GM12878 (cell line): ENCODE results near the gene SPATA31C1. TPM values are rescaled to one million over a fixed set of nuclear protein-coding genes. Genes with fewer than 3 reads are reported as not detected.
"Not testable (repeated sequence)": the region's sequence is repeated elsewhere in the genome, so short reads cannot be mapped to it uniquely, and the experiment has no call there.

ENCODE experiments used
- ATAC-seq: fragments of 200-7000 bp; cut with Tn5 transposase; 3 replicates; pipeline ENCODE4 v1.9.1; 2020; ENCODE audit warnings: mild to moderate bottlenecking, moderate library complexity
- Bru-seq: library from RNA; stranded (reverse); fragments of 400-500 nt; gene quantifications from one replicate; lab custom pipeline; 2021; lab: Mats Ljungman, UMichigan
- BruChase-seq, 2 experiments: library from RNA; stranded (reverse); fragments of 400-500 nt; gene quantifications; one replicate each; lab custom pipeline; 2021; lab: Mats Ljungman, UMichigan
- BruUV-seq: library from RNA; stranded (reverse); fragments of 400-500 nt; replicated peaks from 2 replicates; lab custom pipeline; 2021; lab: Mats Ljungman, UMichigan
- CTCF ChIA-PET: fragments of 300-600 bp; sonication (Branson Sonifier 250); formaldehyde crosslinking; extraction: SDS; loops from one replicate; lab custom pipeline; 2021; ENCODE audit warnings: inconsistent platforms; lab: Yijun Ruan, JAX
- POLR2A ChIA-PET: fragments of 350-600 bp; formaldehyde crosslinking; extraction: SDS; loops from one replicate; lab custom pipeline; 2021; ENCODE audit warnings: inconsistent platforms; lab: Charles Lee
- RAD21 ChIA-PET: fragments of 300-600 bp; sonication (Branson Sonifier 250); formaldehyde crosslinking; loops from one replicate; lab custom pipeline; 2023; ENCODE audit warnings: antibody characterized with exemption; ENCODE audit not compliant: unreplicated experiment; lab: Charles Lee
- SMC1A ChIA-PET: fragments of 300-600 bp; sonication (Branson Sonifier 250); formaldehyde crosslinking; loops from one replicate; lab custom pipeline; 2023; ENCODE audit not compliant: unreplicated experiment, uncharacterized antibody; lab: Charles Lee
- DNase-seq: peaks from one replicate; pipeline ENCODE4 v3.0.0-alpha.2; 2011; ENCODE audit warnings: low read depth, low spot score
- FAIRE-seq: peaks from 3 replicates; lab custom pipeline; 2011; peaks lifted over from hg19 to GRCh38; lab: Jason Lieb, UNC
- H2AFZ ChIP-seq: 2 replicates; pipeline ENCODE4 v1.6.0; 2011; ENCODE audit warnings: low read depth, low read length, control low read depth; ENCODE audit not compliant: control insufficient read depth
- H3K27ac ChIP-seq: 2 replicates; pipeline ENCODE4 v1.5.1; 2011; ENCODE audit warnings: control low read depth; ENCODE audit not compliant: control insufficient read depth, insufficient read depth
- H3K27me3 ChIP-seq, 2 experiments: replicated peaks in 1 of 2; 2 replicates each; pipeline versions ENCODE4 v1.6.0 to v1.6.1; 2011; ENCODE audit warnings: low read length in 1 of 2; ENCODE audit not compliant: control insufficient read depth in 2 of 2, insufficient read depth in 2 of 2
- H3K36me3 ChIP-seq, 2 experiments: 2 replicates each; pipeline ENCODE4 v1.5.1; 2011; ENCODE audit warnings: low read length in 1 of 2; ENCODE audit not compliant: control insufficient read depth in 2 of 2, insufficient read depth in 2 of 2
- H3K4me1 ChIP-seq: 2 replicates; pipeline ENCODE4 v1.6.1; 2011; ENCODE audit warnings: mild to moderate bottlenecking, low read length, moderate library complexity, mixed read lengths; ENCODE audit not compliant: control insufficient read depth, insufficient read depth
- H3K4me2 ChIP-seq: 2 replicates; pipeline ENCODE4 v1.6.0; 2011; ENCODE audit warnings: control low read depth; ENCODE audit not compliant: control insufficient read depth, insufficient read depth
- H3K4me3 ChIP-seq: fragments of 200-600 bp; sonication (generic); 2 replicates; pipeline ENCODE4 v1.5.1; 2016
- H3K79me2 ChIP-seq: 2 replicates; pipeline ENCODE4 v1.6.0; 2011; ENCODE audit warnings: low read length; ENCODE audit not compliant: control insufficient read depth, insufficient read depth
- H3K9ac ChIP-seq: 2 replicates; pipeline ENCODE4 v1.8.0; 2011; ENCODE audit warnings: low read length, control low read depth, mixed read lengths; ENCODE audit not compliant: control insufficient read depth, insufficient read depth
- H3K9me3 ChIP-seq: replicated peaks from 3 replicates; pipeline ENCODE4 v1.5.1; 2011; ENCODE audit warnings: mild to moderate bottlenecking, low read length; ENCODE audit not compliant: control insufficient read depth, insufficient read depth
- H4K20me1 ChIP-seq: 2 replicates; pipeline ENCODE4 v1.6.0; 2011; ENCODE audit not compliant: control insufficient read depth, insufficient read depth
- CREB1 ChIP-seq: IDR thresholded peaks from 2 replicates; pipeline ENCODE4 v1.6.1; 2012; ENCODE audit warnings: low read depth, mild to moderate bottlenecking, inconsistent platforms
- EP300 ChIP-seq, 2 experiments: fragments of 150-350 bp in 1 of 2; IDR thresholded peaks; 2 replicates each; pipeline ENCODE4 v1.6.1; 2011 to 2012; ENCODE audit warnings: low read depth in 2 of 2, low read length in 2 of 2, borderline replicate concordance in 1 of 2, improper control_type of control experiment in 1 of 2, inconsistent platforms in 1 of 2; ENCODE audit not compliant: control insufficient read depth in 1 of 2
- IKZF1 ChIP-seq: fragments of 450-650 bp; conservative IDR thresholded peaks from 2 replicates; pipeline ENCODE4 v1.6.1; 2017; ENCODE audit warnings: antibody characterized with exemption, mild to moderate bottlenecking
- RAD21 ChIP-seq: IDR thresholded peaks from 2 replicates; pipeline ENCODE4 v1.6.1; 2011; ENCODE audit warnings: mild to moderate bottlenecking, low read depth, low read length, moderate library complexity; ENCODE audit not compliant: insufficient read depth
- WGBS: methylation state at CpG from one replicate; pipeline ENCODE4 v1.1.6; 2016; ENCODE audit warnings: low lambda C conversion rate; ENCODE audit not compliant: insufficient replicate concordance, insufficient coverage; ENCODE audit errors: missing lambda C conversion rate; 5-methylcytosine and 5-hydroxymethylcytosine counted together
- in situ Hi-C: fragments of 300-500 bp; cut with MboI; formaldehyde crosslinking; loops from 9 replicates; pipeline ENCODE4 v1.14.3; 2018; ENCODE audit warnings: mixed read lengths
- intact Hi-C: fragments of 100-400 bp; cut with micrococcal nuclease; formaldehyde crosslinking; loops from one replicate; pipeline ENCODE4 v1.14.2; 2022; ENCODE audit not compliant: unreplicated experiment
- long read RNA-seq, 2 experiments: library from polyadenylated mRNA; unstranded; transcript quantifications; one replicate each; pipeline ENCODE4 v2.0.0, GENCODE V29; 2019 to 2020
- polyA minus RNA-seq, 3 experiments: library from RNA; depleted of rRNA, polyadenylated mRNA; stranded (reverse); fragments of >200 nt; gene quantifications; 2 replicates each; pipeline ENCODE4 v1.2.3, GENCODE V29; 2011
- polyA plus RNA-seq, 11 experiments: library from polyadenylated mRNA; depleted of rRNA in 4 of 11; unstranded in 6 of 11; stranded (reverse) in 5 of 11; fragments of >200 nt; fragmentation: Nextera tagmentation in 4 of 11; fragmentation: Illumina TruSeq in 1 of 11; extraction: Ambion mirVana in 4 of 11; extraction: Trizol in 1 of 11; gene quantifications; 1 replicate in 1 of 11; 2 replicates in 10 of 11; pipeline versions ENCODE4 v1.2.1 to v1.2.3, GENCODE V29; 2011 to 2016; ENCODE audit warnings: inconsistent platforms in 2 of 11, missing spikeins in 2 of 11, low read depth in 1 of 11
- total RNA-seq, 4 experiments: library from RNA; depleted of rRNA in 3 of 4; stranded (reverse); fragments of >200 nt in 3 of 4; fragmentation: Illumina TruSeq in 1 of 4; extraction: Trizol in 1 of 4; gene quantifications; 2 replicates each; pipeline versions ENCODE4 v1.2.1 to v1.2.3, GENCODE V29; 2013 to 2021
- TF ChIP-seq, protein P1 (sequence below): fragments of 150-350 bp; IDR thresholded peaks from 2 replicates; pipeline ENCODE4 v1.6.1; 2016; ENCODE audit warnings: low read depth, low read length
- TF ChIP-seq, protein P2 (sequence below): IDR thresholded peaks from 2 replicates; pipeline ENCODE4 v1.6.1; 2012; ENCODE audit warnings: mild to moderate bottlenecking, low read depth, low read length

SPATA31C1 gene
- total RNA-seq (2013; cell fraction: nucleolus; rRNA removed): not detected in 2 replicates
- total RNA-seq (2014; rRNA removed) (not detected in 2 replicates), total RNA-seq (2014; rRNA removed; fragmentation: Illumina TruSeq; extraction: Trizol) (not detected in 2 replicates), total RNA-seq (2021) (not detected in 2 replicates), polyA plus RNA-seq (2011; rRNA removed) (not detected in 2 replicates), polyA plus RNA-seq (2014; fragmentation: Illumina TruSeq; extraction: Trizol) (not detected in 2 replicates), polyA plus RNA-seq (2014; fragmentation: Nextera tagmentation; extraction: Ambion mirVana) (not detected), polyA plus RNA-seq (2014; rRNA removed) (not detected in 2 replicates), polyA plus RNA-seq (2016; fragmentation: Nextera tagmentation; extraction: Ambion mirVana) (not detected), polyA minus RNA-seq (2011; rRNA and poly(A)+ RNA removed) (not detected in 2 replicates), Bru-seq, nascent RNA (not detected), BruChase-seq, experiment 1, labeled RNA remaining after a 6-hour chase (not detected), BruChase-seq, experiment 2, labeled RNA remaining after a 2-hour chase (not detected)
- polyA plus RNA-seq (2011; ENCODE audit: low read depth): not detected
- polyA plus RNA-seq (2011; cell fraction: cytosol; rRNA removed): not detected in 2 replicates
- not detected in 2 replicates for polyA plus RNA-seq (2011; cell fraction: nucleus; rRNA removed)
- not detected in 2 replicates for polyA plus RNA-seq (2012)
- not detected in 2 replicates for polyA minus RNA-seq (2011; cell fraction: cytosol; rRNA and poly(A)+ RNA removed)
- not detected in 2 replicates for polyA minus RNA-seq (2011; cell fraction: nucleus; rRNA and poly(A)+ RNA removed)
- long read RNA-seq, experiment 1: 0 reads
- long read RNA-seq, experiment 2: 0 reads

DNA sequence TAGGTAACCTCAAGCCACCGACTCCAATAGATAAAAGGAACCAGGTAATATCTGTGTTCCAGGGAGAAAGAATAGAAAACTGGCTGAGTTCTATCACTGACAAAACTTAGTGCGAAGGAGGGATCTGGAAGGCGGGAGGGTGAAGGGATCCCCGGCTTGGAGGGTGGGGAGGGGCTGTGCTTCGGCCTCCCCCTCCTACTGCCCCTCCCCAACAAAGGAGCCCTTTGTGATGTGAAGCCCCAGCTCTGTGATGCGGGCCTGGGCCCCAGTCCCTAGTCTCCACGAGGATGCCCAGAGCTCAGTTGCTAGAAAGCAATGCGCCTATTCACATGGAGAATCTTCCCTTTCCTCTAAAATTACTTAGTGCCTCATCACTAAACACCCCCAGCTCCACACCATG lies at the start of gene SPATA31C1:
Gene SPATA31C1, plus strand, starts transcription at position 301 of the 400 bp plus-strand sequence.
- H3K4me2 ChIP-seq, ATAC-seq, in situ Hi-C loops, CTCF ChIA-PET, H3K79me2 ChIP-seq, BruUV-seq, FAIRE-seq, H4K20me1 ChIP-seq, H3K36me3 ChIP-seq, H3K27ac ChIP-seq, intact Hi-C loops, SMC1A ChIA-PET, H2AFZ ChIP-seq, DNase-seq, POLR2A ChIA-PET, H3K9ac ChIP-seq, H3K27me3 ChIP-seq, H3K9me3 ChIP-seq, H3K4me1 ChIP-seq, H3K4me3 ChIP-seq, RAD21 ChIA-PET: not testable (repeated sequence)
- WGBS: no CpG with 5 or more reads among the region's 8 CpGs

DNA sequence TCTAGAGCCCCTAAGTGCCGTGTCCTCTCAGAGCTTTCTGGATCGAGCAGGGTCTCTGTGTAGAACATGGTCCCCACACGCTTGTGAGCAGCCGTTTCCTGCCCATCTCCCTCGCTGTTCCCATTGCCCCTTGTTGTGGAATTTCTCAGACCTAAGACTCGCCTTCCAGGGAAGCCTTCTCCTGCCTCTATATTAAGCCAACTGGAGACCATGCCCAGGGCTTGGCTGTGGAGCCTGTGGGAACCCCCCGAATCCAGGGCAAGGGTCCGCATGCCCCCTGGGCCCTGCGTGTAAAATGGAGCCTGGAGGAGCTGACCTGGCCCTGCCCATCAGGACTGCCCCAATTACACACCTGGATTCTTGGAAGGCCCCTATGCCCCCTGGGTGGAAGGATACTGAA lies 49.6 kb upstream of the SPATA31C1 start:
- Histone ChIP-seq H3K27ac (no peak overlapping the region), H3K36me3 (no peaks in the 10 kb centered on the region), H3K4me2 (no peak overlapping the region), H3K79me2 (no peaks in the 10 kb centered on the region), H3K4me3 (no peak overlapping the region), H3K4me1 (no peaks in the 10 kb centered on the region), H2AFZ (no peak overlapping the region), H3K27me3 (no peaks in the 10 kb centered on the region; a peak in 1 of 4 replicates), H3K9me3 (no peaks in the 10 kb centered on the region), H3K9ac (no peak overlapping the region), H4K20me1 (no peaks in the 10 kb centered on the region)
- in situ Hi-C loops (no loop called here), intact Hi-C loops (no loop called here)
- no TSS peak for BruUV-seq
- ChIA-PET POLR2A (no interaction called here), CTCF (no interaction called here), SMC1A (no interaction called here), RAD21 (no interaction called here)
- 32% methylated on average over 9 of the region's 9 CpGs for WGBS
- FAIRE-seq: no peak
- ATAC-seq: no peak
- DNase-seq: no peak
- TF ChIP-seq RAD21 (no peak), CREB1 (no peak), EP300 (IDR thresholded peaks at IDR 0.05; ENCODE audit: borderline replicate concordance in 1 of 2, control insufficient read depth in 1 of 2, low read depth in 2 of 2, low read length in 2 of 2) (no peak), IKZF1 (no peak)
- TF ChIP-seq, protein P1, sequence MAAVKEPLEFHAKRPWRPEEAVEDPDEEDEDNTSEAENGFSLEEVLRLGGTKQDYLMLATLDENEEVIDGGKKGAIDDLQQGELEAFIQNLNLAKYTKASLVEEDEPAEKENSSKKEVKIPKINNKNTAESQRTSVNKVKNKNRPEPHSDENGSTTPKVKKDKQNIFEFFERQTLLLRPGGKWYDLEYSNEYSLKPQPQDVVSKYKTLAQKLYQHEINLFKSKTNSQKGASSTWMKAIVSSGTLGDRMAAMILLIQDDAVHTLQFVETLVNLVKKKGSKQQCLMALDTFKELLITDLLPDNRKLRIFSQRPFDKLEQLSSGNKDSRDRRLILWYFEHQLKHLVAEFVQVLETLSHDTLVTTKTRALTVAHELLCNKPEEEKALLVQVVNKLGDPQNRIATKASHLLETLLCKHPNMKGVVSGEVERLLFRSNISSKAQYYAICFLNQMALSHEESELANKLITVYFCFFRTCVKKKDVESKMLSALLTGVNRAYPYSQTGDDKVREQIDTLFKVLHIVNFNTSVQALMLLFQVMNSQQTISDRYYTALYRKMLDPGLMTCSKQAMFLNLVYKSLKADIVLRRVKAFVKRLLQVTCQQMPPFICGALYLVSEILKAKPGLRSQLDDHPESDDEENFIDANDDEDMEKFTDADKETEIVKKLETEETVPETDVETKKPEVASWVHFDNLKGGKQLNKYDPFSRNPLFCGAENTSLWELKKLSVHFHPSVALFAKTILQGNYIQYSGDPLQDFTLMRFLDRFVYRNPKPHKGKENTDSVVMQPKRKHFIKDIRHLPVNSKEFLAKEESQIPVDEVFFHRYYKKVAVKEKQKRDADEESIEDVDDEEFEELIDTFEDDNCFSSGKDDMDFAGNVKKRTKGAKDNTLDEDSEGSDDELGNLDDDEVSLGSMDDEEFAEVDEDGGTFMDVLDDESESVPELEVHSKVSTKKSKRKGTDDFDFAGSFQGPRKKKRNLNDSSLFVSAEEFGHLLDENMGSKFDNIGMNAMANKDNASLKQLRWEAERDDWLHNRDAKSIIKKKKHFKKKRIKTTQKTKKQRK: no peak
- TF ChIP-seq, protein P2, sequence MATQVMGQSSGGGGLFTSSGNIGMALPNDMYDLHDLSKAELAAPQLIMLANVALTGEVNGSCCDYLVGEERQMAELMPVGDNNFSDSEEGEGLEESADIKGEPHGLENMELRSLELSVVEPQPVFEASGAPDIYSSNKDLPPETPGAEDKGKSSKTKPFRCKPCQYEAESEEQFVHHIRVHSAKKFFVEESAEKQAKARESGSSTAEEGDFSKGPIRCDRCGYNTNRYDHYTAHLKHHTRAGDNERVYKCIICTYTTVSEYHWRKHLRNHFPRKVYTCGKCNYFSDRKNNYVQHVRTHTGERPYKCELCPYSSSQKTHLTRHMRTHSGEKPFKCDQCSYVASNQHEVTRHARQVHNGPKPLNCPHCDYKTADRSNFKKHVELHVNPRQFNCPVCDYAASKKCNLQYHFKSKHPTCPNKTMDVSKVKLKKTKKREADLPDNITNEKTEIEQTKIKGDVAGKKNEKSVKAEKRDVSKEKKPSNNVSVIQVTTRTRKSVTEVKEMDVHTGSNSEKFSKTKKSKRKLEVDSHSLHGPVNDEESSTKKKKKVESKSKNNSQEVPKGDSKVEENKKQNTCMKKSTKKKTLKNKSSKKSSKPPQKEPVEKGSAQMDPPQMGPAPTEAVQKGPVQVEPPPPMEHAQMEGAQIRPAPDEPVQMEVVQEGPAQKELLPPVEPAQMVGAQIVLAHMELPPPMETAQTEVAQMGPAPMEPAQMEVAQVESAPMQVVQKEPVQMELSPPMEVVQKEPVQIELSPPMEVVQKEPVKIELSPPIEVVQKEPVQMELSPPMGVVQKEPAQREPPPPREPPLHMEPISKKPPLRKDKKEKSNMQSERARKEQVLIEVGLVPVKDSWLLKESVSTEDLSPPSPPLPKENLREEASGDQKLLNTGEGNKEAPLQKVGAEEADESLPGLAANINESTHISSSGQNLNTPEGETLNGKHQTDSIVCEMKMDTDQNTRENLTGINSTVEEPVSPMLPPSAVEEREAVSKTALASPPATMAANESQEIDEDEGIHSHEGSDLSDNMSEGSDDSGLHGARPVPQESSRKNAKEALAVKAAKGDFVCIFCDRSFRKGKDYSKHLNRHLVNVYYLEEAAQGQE: no peak
